Stimulated activated CD4-positive, alpha-beta T cell treated with anti-CD3 and anti-CD28 coated beads, Interleukin-4, amount 100 ng/mL, for 4 hours (primary cell): ENCODE data around the gene FOXN1.
"Not testable (repeated sequence)": the region's sequence is repeated elsewhere in the genome, so short reads cannot be mapped to it uniquely, and the experiment has no call there.

Experiments used
- DNase-seq, 2 experiments: peaks; one replicate each; pipeline ENCODE4 v3.0.0-alpha.2; 2020

FOXN1 gene

DNA sequence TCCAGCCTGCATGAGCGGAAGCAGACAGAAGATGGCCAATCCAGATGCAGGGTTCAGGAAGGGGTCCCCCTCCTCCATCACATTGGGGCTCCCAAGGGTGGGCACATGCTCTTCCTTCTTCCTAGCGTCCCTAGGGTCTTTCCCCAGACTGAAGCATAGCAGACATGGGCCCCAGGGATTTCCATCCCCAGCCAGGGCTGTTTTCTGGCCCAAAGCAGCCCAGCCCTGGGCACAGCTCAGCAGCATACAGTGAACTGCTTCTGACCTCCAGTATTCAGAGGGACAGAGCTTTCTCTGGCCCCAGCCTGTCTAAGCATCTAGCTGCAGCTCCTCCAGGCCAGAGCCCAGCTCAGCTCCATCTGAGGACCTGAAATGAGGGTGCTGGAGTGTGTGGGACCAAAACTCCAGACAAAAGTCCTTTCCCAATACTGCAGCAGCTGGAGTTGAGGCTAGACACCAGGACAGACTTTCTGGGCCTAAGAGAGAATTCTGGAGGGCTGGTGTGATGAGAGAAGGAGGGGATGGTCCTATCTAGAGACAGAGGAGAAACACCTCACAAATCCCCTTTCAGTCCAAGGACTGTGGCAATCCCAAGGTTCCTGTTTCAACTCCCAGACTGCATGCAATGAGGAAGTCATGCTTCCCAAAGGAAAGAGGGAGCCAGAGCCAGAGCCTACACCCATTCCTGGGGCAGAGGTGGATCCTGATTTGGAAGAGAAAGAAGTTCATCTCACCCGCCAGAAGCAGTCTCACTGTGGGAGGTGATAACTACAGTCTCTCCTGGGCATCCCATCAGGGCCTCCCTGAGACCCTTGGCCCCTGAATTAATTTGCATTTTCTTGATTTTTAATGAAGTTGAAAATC is 4.5 kb upstream of the FOXN1 start:
- DNase-seq, result no peak

DNA sequence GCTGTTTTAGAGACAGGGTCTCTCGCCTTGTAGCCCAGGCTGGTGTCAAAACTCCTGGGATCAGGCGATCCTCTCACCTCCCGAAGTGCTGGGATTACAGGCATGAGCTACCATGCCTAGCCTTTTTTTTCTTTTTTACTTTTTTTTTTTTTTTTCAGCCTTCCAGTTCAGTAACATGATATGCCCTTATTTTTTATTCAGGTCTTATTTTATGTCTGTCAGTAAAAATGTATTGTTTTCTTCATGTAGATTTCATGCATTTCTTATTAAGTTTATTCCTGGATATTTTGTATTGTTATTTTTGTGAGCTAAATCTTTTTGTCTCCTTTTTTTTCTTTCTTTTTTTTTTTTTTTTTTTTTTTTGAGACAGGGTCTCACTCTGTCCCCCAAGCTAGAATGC is 2.7 kb upstream of the FOXN1 start:
- no peak for DNase-seq

DNA sequence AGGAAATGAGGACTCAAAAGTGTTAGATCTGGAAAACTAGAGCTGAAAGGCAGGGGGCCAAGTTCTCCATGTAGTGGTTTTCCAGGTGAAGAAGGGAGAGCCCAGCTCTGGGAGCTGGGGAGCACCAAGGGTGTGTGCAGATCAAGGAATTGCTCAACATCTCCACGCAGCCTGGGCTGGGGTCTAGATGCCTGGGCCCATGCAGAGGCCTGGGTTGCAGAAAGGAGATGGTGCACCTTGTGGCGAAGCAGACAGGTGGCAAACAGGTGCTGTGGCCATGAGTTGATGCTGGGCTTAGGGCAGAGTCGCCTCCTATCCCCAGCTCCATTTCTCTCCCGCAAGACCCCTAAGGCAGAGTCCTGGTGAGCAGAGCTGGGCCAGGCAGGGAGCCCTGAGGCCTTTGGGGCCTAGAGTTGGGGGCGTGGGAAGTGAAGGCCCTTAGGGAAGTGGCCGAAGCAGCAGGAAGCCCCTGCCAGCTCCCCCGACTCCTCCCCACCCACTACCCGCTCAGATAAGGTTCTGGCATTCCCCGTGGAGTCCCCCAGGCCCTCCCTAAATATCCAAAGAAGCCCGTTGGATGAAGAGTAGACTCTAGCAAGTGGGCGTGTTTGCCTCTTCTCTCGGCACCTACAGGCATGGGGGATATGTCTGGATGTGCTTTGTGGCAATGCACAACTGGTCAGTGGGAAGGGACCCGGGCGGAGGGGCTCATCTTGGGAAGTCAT is 777 bp downstream of the FOXN1 start:
- no peak for DNase-seq

DNA sequence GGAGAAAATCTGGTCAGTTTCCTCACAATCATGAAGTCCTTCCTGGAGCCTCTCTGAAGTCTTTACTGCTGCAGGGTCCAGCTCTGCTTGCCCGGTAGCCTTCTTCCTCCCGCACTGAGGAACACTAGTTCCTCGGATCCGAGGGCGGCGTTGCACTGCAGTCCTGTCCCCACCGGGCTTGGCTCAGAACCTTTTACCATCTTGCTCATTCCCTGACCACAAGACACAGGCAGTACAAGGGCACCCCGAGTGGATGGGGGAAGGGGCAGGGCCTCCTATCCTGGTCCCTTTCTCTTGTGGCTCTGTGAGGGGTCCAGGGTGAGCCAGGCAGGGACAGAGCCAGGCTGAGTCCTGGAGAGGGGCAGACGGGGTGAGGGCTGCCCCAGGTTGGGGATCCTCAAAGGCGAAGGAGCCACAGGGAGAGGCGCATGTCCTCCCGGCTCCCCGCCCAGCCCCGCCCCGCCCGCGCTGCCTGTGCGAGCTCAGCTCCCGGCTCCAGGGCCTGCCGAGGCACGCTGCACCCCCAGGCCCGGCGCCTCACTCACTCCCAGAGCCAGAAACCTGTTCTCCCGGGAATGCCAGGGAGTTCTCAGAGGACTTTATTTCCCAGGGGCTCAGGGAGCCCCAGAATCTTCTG is 1.5 kb downstream of the FOXN1 start:
- DNase-seq, result no peak

DNA sequence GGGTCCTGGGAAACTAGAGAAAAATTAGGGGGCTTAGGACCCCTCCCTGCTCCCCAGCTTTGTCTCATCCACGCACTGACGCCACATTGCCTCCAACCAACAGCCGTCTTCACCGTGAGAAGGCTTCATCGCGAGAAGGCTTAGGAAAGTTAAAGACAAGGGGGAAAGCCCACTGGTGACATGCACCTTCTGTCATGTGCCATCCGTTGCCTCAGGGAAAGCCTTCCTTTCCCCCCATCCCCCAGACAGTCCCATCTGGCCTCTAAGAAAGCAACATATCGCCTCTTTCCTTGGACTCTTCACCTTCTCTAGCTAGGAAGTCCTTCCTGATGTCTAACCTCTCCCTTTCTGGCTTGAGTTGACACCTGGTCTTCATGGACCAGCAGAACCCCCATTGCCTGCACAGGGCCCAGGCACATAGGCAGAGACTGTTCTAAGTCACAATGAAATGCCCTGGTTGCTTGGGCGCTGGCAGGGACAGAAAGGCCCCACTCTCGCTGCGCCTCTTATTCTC is 2.1 kb downstream of the FOXN1 start:
- no peak for DNase-seq

DNA sequence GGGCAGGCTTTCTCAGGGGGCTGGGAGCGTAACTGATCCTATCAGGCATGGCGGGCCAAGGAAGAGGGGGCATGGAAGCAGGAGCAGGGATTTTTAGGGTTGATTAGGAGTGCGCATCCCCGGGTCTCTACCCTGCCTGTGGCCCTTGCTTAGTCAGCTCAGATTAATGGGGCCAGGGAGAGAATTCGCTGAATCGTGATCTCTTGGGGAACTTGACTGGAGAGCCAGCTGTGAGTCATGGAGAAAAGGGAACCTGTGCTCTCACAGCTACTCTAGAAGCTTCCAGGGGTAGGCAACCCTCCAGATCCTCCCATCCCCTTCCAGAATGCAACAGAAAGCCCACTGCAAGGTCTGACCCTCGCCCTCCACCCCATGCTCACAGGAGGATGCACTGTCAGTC is 3.6 kb downstream of the FOXN1 start:
- DNase-seq, result no peak

DNA sequence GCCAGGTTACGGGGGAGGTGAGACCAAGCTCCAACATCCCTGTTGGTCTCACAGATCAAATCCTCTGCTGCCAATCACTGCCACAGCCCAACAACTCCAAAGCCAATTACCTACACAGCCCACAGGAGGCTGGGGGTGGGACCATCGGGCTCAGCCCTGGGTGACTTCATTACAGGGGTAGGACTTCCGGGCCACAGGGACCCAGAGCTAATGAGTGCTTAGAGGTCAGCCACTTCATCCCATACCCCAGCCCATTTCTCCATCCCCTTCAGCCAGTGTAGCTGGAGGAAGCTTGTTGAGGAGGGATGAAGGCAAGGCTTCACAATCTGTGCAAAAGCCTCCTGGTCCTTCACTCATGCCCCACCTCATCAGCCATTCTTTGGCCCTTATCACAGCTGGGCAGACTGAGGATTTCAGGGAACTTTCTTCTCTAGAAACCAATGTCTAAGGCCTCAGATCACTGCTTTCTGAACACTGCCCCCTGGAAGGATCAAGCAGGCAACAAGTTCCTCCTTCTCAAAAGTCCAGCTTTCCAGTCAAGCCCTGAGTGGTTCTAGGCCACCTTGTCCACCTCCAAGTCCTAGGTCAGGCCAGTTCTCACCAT is 5.8 kb downstream of the FOXN1 start:
- DNase-seq, result no peak

DNA sequence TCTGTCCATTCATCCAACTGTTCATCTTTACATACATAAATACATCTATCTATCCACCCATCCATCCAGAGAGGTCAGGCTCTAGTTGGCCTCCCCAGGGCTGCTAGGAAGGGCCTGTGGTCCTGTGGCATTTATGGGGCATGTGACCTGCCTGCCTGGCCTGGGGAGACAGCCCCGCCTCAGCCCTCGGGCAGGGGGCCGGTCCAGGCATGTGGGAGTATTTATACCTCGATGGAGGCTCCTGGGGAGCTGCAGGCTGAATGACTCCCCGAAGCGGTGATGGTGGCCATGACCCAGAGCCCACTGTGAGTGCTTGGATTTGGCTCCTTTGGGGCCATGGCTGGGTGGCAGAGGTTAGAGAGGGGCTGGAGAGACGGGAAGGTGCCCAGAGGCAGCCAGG is 7.3 kb downstream of the FOXN1 start:
- no peak for DNase-seq

DNA sequence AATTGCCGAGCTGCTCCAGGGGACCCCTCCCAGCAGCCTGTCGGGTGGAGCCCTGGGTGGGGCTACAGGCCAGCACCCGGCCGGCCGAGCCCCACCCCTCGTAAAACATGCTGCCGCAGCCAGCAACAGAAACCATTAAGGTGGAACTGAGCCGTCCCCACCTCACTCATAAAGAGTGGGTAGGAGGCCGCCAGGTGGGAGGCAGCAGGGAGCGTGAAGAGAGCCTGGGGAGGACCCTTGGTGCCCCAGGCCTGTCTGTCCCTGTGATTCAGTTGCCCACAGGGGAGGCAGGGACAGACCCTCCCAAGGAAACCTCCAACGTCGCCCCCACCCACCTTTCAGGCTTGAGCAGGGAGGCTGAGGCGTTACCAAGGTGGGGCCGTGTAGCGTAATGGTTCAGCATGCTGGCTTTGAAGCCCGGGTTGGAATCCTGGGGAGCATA is 8.4 kb downstream of the FOXN1 start:
- no peak for DNase-seq

DNA sequence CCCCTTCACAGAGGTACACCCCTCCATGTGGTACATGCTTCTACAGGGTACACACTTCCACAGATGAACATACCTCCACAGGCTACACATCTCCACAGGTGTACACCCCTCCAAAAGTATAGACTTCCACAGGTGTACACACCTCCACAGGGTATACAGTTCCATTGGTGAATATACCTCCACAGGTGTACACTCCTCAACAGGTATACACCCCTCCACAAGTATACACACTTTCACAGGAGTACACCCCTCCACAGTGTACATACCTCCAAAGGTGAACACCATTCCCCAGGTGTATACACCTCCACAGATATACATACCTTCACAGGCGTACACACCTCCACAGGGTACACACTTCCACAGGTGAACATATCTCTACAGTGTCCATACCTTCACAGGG is 9.4 kb downstream of the FOXN1 start:
- no peak for DNase-seq

DNA sequence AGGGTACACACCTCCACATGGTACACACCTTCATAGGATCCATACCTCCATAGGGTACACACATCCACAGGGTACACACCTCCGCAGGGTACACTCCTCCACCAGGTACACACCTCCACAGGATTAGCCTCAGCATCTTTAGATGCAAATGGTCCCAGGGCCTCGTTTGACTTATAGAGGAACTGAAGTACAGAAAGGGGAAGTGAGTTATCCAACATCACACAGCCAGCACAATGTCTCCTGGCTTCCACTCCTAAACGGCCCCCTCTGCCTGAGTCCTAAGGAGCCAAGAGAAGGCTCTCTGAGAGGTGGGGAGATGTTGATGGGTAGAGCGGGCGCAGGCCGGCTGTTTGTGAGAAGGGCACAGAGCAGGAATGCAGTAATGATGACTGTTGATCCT is 12.0 kb downstream of the FOXN1 start:
- DNase-seq, result no peak

DNA sequence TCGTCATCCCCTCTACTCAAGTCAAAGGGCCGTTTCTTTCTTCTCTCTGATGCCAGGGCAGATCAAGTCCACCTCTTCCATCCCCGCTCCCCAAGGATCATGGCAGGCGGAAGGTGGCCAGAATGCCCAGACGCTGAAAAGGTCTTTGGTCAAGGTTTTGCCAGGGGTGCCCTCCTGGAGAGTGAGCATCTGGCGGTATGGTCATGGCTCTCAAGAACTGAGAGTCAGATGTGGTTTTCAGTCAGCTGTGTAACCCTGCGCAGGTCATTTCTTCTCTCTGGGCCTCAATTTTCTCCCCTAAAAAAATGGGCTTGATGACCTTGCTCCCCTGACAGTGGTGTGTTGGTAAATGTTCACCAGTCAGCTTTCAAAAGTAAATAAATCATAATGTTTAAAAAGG is 12.4 kb downstream of the FOXN1 start:
- DNase-seq, result no peak

DNA sequence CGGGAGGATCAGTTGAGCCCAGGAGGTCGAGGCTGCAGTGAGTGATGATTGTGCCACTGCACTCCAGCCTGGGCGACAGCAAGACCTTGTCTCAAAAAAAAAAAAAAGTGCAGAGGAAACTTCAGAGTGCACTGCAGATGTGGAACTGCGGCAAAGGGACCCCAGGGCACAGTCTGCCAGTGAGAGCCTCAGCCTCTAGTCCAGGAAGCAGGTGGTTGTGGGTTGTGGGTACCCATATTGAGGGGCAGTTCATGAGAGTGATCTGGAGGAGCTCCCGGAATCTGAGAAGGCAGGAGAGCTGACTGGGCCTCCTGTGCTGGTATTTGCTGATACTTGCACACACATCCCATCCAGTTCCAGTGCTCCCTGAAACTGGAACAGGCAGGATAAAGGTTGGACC is 13.1 kb downstream of the FOXN1 start:
- no peak for DNase-seq

DNA sequence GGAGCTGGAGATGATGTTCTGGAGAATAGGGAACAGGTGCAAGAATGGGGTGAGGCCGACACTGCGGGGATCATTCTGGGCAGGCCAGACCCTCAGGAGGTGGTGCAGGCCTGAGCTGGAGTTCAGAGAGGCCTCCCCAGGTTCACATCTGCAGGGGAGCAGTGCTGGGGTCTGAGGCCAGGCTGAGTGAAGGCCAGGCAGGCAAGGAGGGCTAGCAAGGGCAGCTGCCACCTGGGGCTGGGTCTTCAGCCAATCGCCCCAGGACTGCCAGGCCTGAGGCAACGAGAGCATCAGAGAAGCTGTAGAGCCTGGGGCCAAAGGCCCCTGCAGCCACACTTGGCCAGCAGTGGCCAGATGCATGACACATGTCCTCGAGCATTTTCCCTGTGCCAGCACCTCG is 14.5 kb downstream of the FOXN1 start:
- no peak for DNase-seq

DNA sequence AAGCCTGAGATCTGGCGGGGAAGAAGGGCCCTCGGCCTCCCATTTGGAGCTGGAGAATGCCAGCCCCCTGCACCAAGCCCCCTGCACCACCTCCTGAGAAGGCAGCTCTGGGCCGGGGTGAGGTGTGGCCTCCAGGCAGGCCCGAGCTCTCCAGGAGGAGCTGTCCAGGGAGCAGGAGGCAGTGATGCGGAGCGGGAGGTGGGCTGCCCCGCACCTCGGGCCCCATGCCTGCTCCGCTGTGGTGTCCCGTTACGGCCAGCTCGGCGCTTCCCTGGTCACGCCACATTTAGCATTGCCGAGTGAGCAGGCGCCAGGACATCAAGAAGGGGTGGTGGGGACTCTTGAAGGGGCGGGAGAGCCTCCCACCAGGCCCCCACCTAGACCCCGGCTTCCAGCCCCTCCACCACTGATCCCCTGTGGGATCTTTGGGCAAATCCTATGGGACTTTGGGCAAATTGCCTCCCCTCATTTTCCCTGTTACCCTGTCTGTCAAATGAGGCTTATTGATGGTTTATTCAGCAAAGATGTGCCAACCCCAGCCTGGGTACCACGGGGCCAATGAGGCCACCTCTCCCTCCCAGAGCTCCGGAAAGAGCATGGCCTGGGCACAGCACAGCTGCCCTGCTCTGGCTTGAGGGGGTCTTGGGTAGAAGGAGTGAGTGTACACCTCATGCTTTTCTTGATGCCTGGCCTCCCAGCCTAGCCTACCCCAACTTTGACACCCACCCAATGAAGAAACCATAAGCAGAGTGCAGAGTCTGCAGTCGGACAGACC is 15.3 kb downstream of the FOXN1 start:
- DNase-seq, result no peak

DNA sequence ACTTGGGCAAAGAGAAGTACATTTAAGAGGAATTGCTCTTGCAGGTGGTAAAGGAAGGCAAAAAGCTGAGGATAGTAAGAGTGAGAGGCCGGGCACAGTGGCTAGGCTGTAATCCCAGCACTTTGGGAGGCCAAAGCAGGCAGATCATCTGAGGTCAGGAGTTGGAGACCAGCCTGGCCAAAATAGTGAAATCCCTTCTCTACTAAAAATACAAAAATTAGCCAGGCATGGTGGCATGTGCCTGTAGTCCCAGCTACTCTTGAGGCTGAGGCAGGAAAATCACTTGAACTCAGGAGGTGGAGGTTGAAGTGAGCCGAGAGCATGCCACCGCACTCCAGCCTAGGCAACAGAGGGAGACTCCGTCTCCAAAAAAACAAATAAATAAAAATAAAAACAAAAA is 16.1 kb downstream of the FOXN1 start:
- DNase-seq, result not testable (repeated sequence)

DNA sequence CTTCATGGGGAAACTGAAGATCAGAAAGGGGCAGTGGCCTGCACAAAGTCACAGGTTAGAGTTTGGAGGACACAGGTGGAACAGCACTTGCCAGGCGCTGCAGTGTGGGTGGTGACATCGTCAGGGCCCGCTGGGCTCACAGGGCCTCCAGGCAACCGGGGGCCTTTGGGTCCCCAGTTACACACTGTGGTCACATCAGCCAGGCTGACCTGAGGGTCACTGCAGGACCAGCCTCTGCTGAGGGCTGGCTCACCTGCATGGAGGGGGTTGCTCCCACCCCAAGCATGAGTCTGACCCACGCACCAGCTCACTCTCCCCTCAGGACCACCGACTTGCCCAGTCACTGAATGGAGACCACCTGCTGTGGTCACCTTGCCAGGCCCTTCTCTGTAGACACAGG is 17.0 kb downstream of the FOXN1 start:
- DNase-seq, result no peak

DNA sequence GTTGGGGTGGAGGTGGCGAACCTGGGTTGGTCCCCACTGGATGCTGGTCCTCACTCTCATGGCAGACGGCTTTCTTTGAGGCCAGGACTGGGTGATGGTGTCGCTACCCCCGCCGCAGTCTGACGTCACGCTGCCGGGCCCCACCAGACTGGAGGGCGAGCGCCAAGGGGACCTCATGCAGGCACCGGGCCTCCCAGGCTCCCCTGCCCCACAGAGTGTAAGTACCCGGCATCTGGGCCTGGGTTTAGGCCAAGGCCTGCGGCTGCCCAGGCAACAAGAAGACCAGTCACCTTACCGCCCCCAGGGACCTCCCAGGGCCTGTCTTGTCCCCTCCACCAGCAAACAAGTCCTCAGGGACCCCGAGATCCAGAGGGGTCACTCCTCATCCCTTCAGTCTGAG is 17.7 kb downstream of the FOXN1 start:
- DNase-seq, result no peak

DNA sequence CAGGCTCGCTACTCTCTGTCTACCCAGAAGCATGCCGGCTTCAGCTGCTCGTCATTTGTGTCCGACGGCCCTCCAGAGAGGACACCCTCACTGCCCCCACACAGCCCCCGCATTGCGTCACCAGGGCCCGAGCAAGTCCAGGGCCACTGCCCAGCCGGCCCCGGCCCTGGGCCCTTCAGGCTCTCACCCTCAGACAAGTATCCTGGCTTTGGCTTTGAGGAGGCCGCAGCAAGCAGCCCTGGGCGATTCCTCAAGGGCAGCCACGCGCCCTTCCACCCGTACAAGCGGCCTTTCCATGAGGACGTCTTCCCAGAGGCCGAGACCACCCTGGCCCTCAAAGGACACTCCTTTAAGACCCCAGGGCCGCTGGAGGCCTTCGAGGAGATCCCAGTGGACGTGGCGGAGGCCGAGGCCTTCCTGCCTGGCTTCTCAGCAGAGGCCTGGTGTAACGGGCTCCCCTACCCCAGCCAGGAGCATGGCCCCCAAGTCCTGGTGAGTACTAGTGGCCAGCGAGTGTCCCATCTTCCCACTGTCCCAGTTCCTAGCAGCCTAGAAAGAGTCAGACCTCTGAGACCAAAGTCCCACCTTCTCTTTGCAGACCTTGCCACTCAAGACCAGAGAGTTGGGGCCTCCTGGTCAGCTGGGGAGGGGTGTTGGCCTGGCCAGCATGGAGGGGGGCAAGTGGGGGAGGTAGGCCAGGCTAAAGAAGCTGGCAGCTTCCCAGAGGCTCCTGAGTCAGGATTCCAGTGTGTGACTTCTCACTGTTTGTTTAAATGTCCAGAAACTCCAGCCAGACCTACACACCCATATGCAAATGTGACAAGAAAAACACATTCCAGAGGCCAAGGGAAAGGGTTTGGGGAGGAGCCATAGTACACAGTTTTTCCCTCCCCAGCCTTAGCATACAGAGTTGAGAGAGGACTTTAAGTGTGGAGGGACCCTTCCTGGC is 18.6 kb downstream of the FOXN1 start:
- no peak for DNase-seq

DNA sequence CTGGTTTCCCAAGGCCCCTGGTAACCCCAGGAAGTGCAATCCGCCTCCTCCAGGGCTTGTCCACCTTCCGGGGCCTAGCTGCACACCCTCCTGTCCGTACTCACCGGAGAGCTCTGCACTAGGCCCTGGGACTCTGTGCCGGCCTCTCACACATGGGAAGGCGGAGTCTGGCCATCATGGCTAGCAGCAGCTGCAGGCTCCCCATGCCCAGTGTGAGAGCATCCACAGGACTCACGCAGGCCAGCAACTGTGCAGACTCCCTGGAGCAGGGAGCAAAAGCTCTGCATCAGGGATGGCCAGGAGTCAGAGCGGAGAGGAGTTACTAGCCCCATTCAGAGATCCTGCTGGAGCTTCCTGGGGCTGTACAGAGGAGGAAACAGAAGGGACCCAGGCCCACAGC is 20.2 kb downstream of the FOXN1 start:
- DNase-seq, result no peak

DNA sequence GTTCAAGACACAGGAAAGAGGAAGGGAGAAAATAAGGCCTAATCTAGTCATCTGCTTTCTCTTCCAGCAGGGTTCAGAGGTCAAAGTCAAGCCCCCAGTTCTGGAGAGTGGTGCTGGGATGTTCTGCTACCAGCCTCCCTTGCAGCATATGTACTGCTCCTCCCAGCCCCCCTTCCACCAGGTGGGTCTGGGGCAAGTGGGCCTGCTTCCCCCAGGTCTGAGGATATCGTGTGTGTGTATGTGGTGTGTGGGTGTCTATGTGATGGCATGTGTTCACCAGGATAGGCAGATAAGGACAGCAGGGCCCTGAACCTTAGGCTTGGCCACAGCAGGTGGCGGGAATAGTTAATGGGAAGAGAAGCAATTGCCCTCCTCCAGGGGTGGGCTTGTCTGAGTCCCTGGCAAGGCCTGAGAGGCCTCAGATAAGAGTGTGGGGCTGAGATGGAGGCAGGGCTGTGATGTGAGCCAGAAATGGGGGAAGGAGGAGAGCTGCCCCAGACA is 21.1 kb downstream of the FOXN1 start:
- DNase-seq, result no peak
